Duodenal mucosa (tissue), 2 donors: Measurements from ENCODE around the gene ENO2.
A peak's percentile ranks its signal among the peaks of the same experiment; 100 is the strongest.

Source experiments
- H3K27ac ChIP-seq: one replicate; pipeline ENCODE4 v1.7.0; 2013; ENCODE audit warnings: low read depth, low read length
- H3K27me3 ChIP-seq, 2 donors: one replicate each; pipeline ENCODE4 v1.7.0; 2013; ENCODE audit warnings: low read length in 2 of 2, control low read depth in 1 of 2; ENCODE audit not compliant: insufficient read depth in 2 of 2, control insufficient read depth in 1 of 2
- H3K36me3 ChIP-seq, 2 donors: one replicate each; pipeline ENCODE4 v1.7.0; 2013; ENCODE audit warnings: low read length in 2 of 2, control low read depth in 1 of 2; ENCODE audit not compliant: insufficient read depth in 2 of 2, control insufficient read depth in 1 of 2
- H3K4me1 ChIP-seq, 2 donors: one replicate each; pipeline ENCODE4 v1.7.0; 2013; ENCODE audit warnings: low read length in 2 of 2, control low read depth in 1 of 2; ENCODE audit not compliant: insufficient read depth in 2 of 2, control insufficient read depth in 1 of 2
- H3K4me3 ChIP-seq, 2 donors: one replicate each; pipeline ENCODE4 v1.7.0; 2013; ENCODE audit warnings: low read length in 2 of 2, low read depth in 1 of 2
- H3K9ac ChIP-seq, 2 donors: one replicate each; pipeline ENCODE4 v1.7.0; 2013; ENCODE audit warnings: low read length in 2 of 2, low read depth in 1 of 2
- H3K9me3 ChIP-seq, 2 donors: one replicate each; pipeline ENCODE4 v1.7.0; 2013; ENCODE audit warnings: low read length in 2 of 2, control low read depth in 1 of 2; ENCODE audit not compliant: control insufficient read depth in 1 of 2

Gene ENO2

DNA sequence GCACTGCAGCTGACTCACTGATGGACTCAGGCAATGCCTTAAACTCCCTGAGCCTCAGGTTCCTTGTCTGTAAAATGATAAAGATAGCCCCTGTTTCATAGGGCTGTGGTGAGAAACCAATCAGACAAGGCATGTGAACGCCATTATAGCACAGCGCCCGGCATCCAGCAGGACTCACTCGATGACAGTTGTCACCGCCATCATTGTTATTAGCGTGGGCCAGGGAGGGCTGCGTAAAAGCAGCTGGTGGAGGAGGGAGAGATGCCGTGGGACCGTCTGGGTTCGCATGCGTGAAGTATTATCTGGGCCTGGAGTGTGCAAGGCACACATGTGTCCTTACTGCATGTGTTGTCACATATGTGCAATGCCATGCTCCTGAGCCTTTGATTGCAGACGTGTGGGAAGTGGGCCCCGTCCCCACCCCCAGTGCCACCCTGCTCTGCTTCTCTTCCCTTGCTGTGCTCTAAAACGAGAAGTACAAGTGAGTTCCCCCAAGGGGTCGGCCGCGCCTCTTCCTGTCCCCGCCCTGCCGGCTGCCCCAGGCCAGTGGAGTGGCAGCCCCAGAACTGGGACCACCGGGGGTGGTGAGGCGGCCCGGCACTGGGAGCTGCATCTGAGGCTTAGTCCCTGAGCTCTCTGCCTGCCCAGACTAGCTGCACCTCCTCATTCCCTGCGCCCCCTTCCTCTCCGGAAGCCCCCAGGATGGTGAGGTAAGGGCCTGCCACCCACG, 36.6 kb downstream of the ENO2 start, which contains the start of gene PTPN6:
TSS of gene PTPN6 (plus strand) at position 546 of the 730 bp plus-strand sequence. CDS start at position 703, 157 bp downstream.
- H3K36me3 ChIP-seq = peaks cover 7 to 11% of the 10 kb centered on the region in 2 donors

DNA sequence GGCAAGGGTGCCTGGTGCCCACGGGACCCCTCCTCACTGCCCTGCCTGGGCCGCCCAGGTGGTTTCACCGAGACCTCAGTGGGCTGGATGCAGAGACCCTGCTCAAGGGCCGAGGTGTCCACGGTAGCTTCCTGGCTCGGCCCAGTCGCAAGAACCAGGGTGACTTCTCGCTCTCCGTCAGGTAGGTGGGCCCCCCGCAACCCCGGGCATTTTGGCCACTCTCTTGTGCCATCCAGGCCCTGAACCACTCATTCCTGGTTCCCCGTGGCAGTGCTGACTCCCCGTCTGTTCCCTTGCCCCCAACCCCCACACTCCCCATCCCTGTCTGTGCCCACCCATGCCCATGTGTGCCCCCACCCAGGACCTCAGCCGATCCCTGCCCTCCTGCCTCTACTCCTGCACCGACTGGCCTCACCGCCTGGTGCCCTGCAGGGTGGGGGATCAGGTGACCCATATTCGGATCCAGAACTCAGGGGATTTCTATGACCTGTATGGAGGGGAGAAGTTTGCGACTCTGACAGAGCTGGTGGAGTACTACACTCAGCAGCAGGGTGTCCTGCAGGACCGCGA, 37.3 kb downstream of the ENO2 start:
- Histone ChIP-seq H3K9ac (peak overlapping the region; percentile 53 to 69), H3K27ac (peak overlapping the region; percentile 65), H3K4me3 (peak overlapping the region; percentile 67 to 74), H3K9me3 (no peaks in the 10 kb centered on the region), H3K36me3 (peaks cover 11 to 18% of the 10 kb centered on the region in 2 donors), H3K4me1 (peaks cover 39 to 61% of the 10 kb centered on the region in 2 donors), H3K27me3 (no peaks in the 10 kb centered on the region)

More for the DNA sequence above, 36.6 kb downstream of the ENO2 start, which contains the start of gene PTPN6:
- Histone ChIP-seq H3K9me3 (no peaks in the 10 kb centered on the region), H3K4me3 (peak within 1 kb of the TSS; percentile 67 to 74), H3K27ac (peak within 1 kb of the TSS; percentile 65), H3K9ac (peak within 1 kb of the TSS; percentile 53 to 69), H3K27me3 (no peaks in the 10 kb centered on the region), H3K4me1 (peaks cover 36 to 60% of the 10 kb centered on the region in 2 donors)

DNA sequence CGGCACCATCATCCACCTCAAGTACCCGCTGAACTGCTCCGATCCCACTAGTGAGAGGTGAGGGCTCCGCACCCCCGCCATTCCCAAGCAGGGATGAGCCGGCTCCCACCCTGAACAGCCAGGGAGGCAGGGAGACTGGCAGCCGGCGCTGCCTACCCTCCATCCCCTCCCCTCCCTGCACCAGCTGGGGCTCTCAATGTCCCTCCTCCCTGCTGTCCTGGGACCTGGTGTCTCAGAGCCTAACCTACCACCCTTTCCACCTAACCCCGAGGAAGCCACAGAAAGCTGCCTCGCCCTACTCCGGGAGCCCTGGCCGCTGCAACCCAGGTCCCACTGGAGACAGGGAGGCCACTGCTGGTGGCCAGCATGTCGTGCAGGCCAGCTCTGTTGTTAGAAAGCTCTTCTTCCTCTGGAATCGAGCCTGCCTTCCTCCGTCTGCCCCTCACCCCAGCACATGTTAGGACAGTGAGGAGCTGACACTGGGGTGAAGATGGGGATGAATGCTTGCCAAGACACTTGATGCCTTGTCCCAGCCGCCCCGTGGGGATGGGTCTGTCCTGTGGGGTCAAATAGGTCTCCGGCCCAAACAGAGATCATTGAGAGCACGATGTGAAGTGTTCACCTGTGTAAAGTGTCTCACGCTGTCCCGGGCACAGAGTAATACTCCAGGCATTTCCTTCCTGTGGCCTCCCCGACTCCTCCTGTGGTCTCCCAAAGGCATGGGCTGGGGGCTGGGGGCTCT, 37.9 kb downstream of the ENO2 start:
- Histone ChIP-seq H3K9ac (peak overlapping the region; percentile 53 to 69), H3K9me3 (no peaks in the 10 kb centered on the region), H3K36me3 (peaks cover 17 to 24% of the 10 kb centered on the region in 2 donors), H3K4me1 (peaks cover 39 to 61% of the 10 kb centered on the region in 2 donors), H3K27me3 (no peaks in the 10 kb centered on the region), H3K4me3 (peak overlapping the region; percentile 67 to 74), H3K27ac (peak overlapping the region; percentile 65)

DNA sequence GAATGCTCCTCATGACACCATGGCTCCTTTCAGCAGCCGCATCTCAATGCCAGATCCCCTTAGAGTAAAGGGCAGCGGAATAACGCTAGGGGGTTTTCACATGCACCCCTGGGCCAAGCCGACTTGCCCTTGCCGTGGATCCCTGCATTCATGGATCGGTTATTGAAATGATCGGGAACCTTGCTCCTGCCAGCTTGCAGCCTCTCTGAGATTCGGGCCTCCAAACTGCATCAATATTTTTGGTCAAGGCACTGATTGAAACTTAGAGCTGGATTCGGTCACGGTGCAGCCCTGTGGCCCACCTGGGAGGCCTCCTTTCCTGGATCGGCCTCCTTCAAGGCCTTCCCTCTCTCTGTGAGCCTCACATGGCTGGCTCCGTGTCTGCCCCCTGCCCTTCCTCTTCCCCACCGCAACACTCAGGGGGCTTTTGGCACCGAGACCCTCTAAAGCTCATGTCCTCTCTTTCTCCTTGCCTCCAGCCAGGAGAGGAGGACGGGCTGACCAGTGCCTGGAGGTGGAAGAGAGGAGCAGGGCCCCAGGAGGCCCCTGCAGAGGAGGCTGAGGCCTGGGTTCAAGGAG, 38.6 kb downstream of the ENO2 start:
- Histone ChIP-seq H3K4me1 (peaks cover 44 to 66% of the 10 kb centered on the region in 2 donors), H3K4me3 (peak overlapping the region; percentile 67 to 74), H3K9me3 (no peaks in the 10 kb centered on the region), H3K27ac (peak overlapping the region; percentile 46), H3K27me3 (no peaks in the 10 kb centered on the region), H3K9ac (peak overlapping the region; percentile 53 to 69), H3K36me3 (peaks cover 17 to 26% of the 10 kb centered on the region in 2 donors)

DNA sequence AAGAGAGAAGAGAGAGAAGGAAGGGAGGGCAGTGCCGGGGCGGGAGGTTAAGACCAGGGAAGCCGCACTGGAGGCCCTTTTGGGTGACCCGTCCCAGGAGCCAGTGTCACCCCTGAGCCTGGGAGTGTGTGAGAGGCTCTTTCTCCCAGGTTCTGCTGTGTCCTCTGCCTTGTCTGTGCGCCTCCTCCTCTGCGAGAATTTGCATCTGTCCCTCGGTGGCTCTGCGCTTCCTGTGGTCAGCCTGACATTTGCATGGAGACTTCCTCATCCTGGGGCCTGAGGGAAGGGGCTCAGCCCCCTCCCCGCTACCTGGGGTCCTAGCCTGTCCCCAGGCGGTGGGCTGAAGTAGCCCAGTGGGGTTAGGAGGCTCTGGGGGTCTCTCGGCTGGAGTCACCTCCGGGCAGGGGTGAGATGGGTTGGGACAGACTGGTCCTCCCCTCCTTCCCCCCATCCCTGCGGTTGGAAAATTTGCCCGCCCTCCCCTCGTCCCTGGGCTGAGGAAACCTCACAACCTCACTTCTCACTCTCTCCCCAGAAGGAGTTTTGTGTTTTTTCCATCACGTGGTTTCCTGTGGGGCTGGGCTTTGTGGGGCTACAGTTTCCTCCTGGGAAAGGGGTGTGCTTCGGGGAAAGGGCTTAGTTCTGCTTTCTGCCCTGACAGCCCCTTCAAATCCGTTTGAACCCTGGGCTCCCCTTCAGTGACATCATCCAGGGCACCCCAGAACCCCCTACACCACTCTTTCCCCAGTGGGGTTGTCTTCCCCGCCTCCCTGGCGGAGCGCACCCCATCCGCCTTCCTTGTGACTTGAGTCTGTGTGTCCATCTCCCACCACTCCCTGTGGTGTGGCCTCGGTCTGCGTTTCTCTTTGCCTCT, 39.3 kb downstream of the ENO2 start:
- Histone ChIP-seq H3K9me3 (no peaks in the 10 kb centered on the region), H3K4me1 (peaks cover 51 to 74% of the 10 kb centered on the region in 2 donors), H3K27me3 (no peaks in the 10 kb centered on the region), H3K36me3 (peaks cover 17 to 27% of the 10 kb centered on the region in 2 donors), H3K4me3 (peak overlapping the region; percentile 67 to 74), H3K9ac (peak overlapping the region; percentile 53 to 69), H3K27ac (peak overlapping the region; percentile 67)

DNA sequence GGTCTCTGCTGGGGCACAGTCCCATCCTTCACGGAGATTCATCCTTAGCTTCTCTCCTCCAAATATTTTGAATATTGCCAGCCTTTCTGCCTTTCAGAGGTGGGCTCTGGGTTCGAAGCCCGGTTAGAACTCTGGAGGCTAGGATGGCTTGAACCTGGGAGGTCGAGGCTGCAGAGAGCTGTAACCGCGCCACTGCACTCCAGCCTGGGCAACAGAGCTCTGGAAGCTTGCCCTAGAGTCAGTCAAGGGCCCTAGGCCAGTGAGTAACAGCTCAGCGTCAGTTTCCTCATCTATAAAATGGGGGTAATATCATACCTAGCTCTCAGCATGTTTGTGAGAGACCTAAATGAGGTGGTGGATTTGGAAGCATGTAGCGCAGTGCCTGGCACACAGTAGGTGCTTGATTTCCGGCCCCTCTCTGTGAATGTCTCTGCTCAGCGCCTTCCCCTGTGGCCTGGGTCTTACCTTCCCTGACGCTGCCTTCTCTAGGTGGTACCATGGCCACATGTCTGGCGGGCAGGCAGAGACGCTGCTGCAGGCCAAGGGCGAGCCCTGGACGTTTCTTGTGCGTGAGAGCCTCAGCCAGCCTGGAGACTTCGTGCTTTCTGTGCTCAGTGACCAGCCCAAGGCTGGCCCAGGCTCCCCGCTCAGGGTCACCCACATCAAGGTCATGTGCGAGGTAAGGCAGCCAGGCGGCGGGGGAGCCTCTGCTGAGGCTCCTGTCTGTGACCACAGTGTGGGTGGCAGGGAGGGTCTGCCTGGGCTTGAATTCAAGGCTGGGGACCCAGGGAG, 40.1 kb downstream of the ENO2 start:
- no peaks in the 10 kb centered on the region for H3K27me3 ChIP-seq
- H3K9ac ChIP-seq = peak overlapping the region in 1 of 2 donors; percentile 39
- no peaks in the 10 kb centered on the region for H3K9me3 ChIP-seq

DNA sequence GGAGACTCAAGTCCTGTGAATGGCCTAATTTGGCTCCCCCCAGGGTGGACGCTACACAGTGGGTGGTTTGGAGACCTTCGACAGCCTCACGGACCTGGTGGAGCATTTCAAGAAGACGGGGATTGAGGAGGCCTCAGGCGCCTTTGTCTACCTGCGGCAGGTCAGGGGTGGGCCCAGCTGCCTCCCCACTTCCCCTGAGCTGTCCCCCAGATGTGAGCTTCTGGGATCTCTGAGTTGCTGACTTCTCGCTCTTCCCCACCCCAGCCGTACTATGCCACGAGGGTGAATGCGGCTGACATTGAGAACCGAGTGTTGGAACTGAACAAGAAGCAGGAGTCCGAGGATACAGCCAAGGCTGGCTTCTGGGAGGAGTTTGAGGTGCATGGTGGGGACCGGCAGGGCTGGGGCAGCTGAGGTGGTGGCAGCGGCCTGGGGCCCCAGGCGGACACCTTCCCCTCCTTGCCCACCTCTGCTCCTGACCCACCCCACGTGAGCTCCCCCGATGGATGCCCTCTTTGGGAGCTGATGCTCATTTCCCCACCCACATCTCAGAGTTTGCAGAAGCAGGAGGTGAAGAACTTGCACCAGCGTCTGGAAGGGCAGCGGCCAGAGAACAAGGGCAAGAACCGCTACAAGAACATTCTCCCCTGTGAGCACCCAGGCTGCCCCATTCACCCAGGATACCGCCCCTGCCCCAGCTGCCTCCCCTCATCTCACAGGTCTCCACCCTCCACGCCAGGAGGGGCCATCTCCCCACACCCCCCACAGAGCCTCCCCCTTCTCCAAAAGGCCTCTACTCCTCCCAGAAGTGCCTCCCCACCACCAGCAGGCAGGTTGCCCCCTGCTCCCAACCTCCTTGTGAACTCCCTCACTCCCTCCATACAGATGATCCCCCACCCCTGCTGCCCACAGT, 41.0 kb downstream of the ENO2 start:
- Histone ChIP-seq H3K9ac (no peak overlapping the region), H3K4me3 (no peak overlapping the region), H3K4me1 (peaks cover 47 to 75% of the 10 kb centered on the region in 2 donors), H3K27me3 (no peaks in the 10 kb centered on the region), H3K36me3 (peaks cover 17 to 34% of the 10 kb centered on the region in 2 donors), H3K9me3 (no peaks in the 10 kb centered on the region), H3K27ac (no peak overlapping the region)

More for the DNA sequence above, 40.1 kb downstream of the ENO2 start:
- Histone ChIP-seq H3K36me3 (peaks cover 17 to 30% of the 10 kb centered on the region in 2 donors), H3K4me1 (peaks cover 47 to 75% of the 10 kb centered on the region in 2 donors), H3K27ac (peak overlapping the region; percentile 67), H3K4me3 (peak overlapping the region; percentile 37 to 67)

DNA sequence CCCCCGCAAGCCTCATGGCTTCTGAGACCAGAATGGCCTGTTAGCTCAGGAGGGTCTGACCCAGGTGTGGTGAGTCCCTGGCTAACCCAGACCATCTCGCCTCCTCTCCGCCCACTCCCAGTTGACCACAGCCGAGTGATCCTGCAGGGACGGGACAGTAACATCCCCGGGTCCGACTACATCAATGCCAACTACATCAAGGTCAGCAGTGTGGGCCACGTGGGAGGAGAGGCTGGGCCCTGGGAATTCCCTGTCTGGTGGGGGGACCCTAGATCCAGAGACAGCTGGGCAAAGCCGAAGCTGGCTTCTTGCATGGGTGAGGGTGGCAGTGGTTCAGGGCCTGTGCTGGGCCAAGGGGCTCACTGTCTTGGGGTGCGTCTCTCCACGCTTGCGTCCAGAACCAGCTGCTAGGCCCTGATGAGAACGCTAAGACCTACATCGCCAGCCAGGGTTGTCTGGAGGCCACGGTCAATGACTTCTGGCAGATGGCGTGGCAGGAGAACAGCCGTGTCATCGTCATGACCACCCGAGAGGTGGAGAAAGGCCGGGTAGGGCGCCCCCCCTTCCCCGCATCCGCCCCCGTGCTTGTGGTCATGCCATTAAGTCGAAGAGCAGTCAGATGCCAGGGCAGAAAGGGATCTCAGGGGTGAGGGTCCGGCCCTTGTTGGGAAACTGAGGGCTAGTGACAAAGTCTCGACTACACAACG, 41.8 kb downstream of the ENO2 start:
- Histone ChIP-seq H3K4me1 (peaks cover 51 to 76% of the 10 kb centered on the region in 2 donors), H3K27ac (no peak overlapping the region), H3K4me3 (no peak overlapping the region), H3K9ac (no peak overlapping the region), H3K27me3 (no peaks in the 10 kb centered on the region), H3K9me3 (no peaks in the 10 kb centered on the region), H3K36me3 (peaks cover 17 to 35% of the 10 kb centered on the region in 2 donors)
